HEK293 (cell line): Measurements from ENCODE around the gene CPNE8.
A peak's percentile ranks its signal among the peaks of the same experiment; 100 is the strongest.

ENCODE experiments used
- CTCF ChIA-PET: fragments of 350-600 bp; formaldehyde crosslinking; extraction: SDS; loops from one replicate; lab custom pipeline; 2021; ENCODE audit warnings: antibody characterized with exemption; lab: Yijun Ruan, JAX
- POLR2A ChIA-PET: fragments of 300-600 bp; formaldehyde crosslinking; extraction: SDS; loops from one replicate; lab custom pipeline; 2020; ENCODE audit warnings: antibody characterized with exemption, inconsistent platforms; lab: Yijun Ruan, JAX
- H3K27ac ChIP-seq: fragments of 200-500 bp; sonication (Bioruptor generic); 2 replicates; pipeline ENCODE4 v1.5.1; 2014; ENCODE audit warnings: low read depth, low read length, control low read depth, inconsistent platforms; ENCODE audit errors: extremely low read depth
- H3K36me3 ChIP-seq, 2 experiments: fragments of 200-500 bp in 1 of 2; sonication (Bioruptor generic) in 1 of 2; 1 replicate in 1 of 2; 2 replicates in 1 of 2; pipeline ENCODE4 v1.5.1; 2014 to 2017; ENCODE audit warnings: inconsistent platforms in 2 of 2, low read length in 2 of 2; ENCODE audit not compliant: control insufficient read depth in 2 of 2, insufficient read depth in 1 of 2
- H3K4me1 ChIP-seq: fragments of 200-500 bp; sonication (Bioruptor generic); 2 replicates; pipeline ENCODE4 v1.5.1; 2014; ENCODE audit warnings: mild to moderate bottlenecking, low read length, inconsistent platforms; ENCODE audit not compliant: control insufficient read depth, insufficient read depth
- H3K4me3 ChIP-seq: 2 replicates; pipeline ENCODE4 v1.5.1; 2011; ENCODE audit warnings: low read depth, mild to moderate bottlenecking, control low read depth, low read length, moderate library complexity
- H3K9me3 ChIP-seq: fragments of 200-500 bp; sonication (Bioruptor generic); 2 replicates; pipeline ENCODE4 v1.5.1; 2014; ENCODE audit warnings: low read depth, low read length, inconsistent platforms; ENCODE audit not compliant: control insufficient read depth, insufficient read depth
- ATF2 ChIP-seq: fragments of 450-650 bp; formaldehyde crosslinking; IDR thresholded peaks from 2 replicates; pipeline ENCODE4 v1.5.1; 2016; ENCODE audit warnings: missing biosample characterization, missing genetic modification characterization, low read depth
- PATZ1 ChIP-seq: fragments of 450-650 bp; formaldehyde crosslinking; IDR thresholded peaks from 2 replicates; pipeline ENCODE4 v1.5.1; 2016; ENCODE audit warnings: missing biosample characterization, missing genetic modification characterization
- PRDM10 ChIP-seq: fragments of 450-650 bp; formaldehyde crosslinking; IDR thresholded peaks from 2 replicates; pipeline ENCODE4 v1.5.1; 2016; ENCODE audit warnings: missing biosample characterization, missing genetic modification characterization
- SETDB1 ChIP-seq: IDR thresholded peaks from one replicate; pipeline ENCODE4 v1.6.1; 2017; ENCODE audit warnings: mild to moderate bottlenecking, low read length, moderate library complexity, mixed read lengths; ENCODE audit not compliant: insufficient read length
- ZBTB21 ChIP-seq: fragments of 450-650 bp; formaldehyde crosslinking; IDR thresholded peaks from 2 replicates; pipeline ENCODE4 v1.5.1; 2017; ENCODE audit warnings: missing biosample characterization, missing genetic modification characterization
- ZBTB44 ChIP-seq: fragments of 450-650 bp; IDR thresholded peaks from 2 replicates; pipeline ENCODE4 v1.5.1; 2018; ENCODE audit warnings: missing biosample characterization, mild to moderate bottlenecking, missing genetic modification characterization
- ZFP3 ChIP-seq: fragments of 450-650 bp; formaldehyde crosslinking; IDR thresholded peaks from 2 replicates; pipeline ENCODE4 v1.5.1; 2016; ENCODE audit warnings: low read depth, missing biosample characterization, missing genetic modification characterization
- ZNF2 ChIP-seq: fragments of 450-650 bp; formaldehyde crosslinking; IDR thresholded peaks from 2 replicates; pipeline ENCODE4 v1.5.1; 2016; ENCODE audit warnings: missing biosample characterization, missing genetic modification characterization
- ZNF202 ChIP-seq: fragments of 450-650 bp; formaldehyde crosslinking; IDR thresholded peaks from 2 replicates; pipeline ENCODE4 v1.5.1; 2016; ENCODE audit warnings: missing biosample characterization, missing genetic modification characterization, borderline replicate concordance
- ZNF266 ChIP-seq: fragments of 450-650 bp; formaldehyde crosslinking; IDR thresholded peaks from 2 replicates; pipeline ENCODE4 v1.5.1; 2016; ENCODE audit warnings: missing biosample characterization, missing genetic modification characterization, low read depth
- ZNF324 ChIP-seq: fragments of 450-650 bp; formaldehyde crosslinking; IDR thresholded peaks from 2 replicates; pipeline ENCODE4 v1.5.1; 2016; ENCODE audit warnings: missing biosample characterization, missing genetic modification characterization
- ZNF600 ChIP-seq: fragments of 450-650 bp; formaldehyde crosslinking; IDR thresholded peaks from 2 replicates; pipeline ENCODE4 v1.5.1; 2016; ENCODE audit warnings: missing biosample characterization, missing genetic modification characterization
- ZNF629 ChIP-seq: fragments of 450-650 bp; formaldehyde crosslinking; IDR thresholded peaks from 2 replicates; pipeline ENCODE4 v1.5.1; 2017; ENCODE audit warnings: missing biosample characterization, missing genetic modification characterization
- ZNF660 ChIP-seq: fragments of 450-650 bp; IDR thresholded peaks from 2 replicates; pipeline ENCODE4 v1.5.1; 2018; ENCODE audit warnings: missing biosample characterization, mild to moderate bottlenecking, missing genetic modification characterization

The CPNE8 gene

GRCh38 chr12:38890102-38890855, 15.1 kb downstream of the CPNE8 start (continued):
- TF ChIP-seq ZFP3: no peak
- no peak for TF ChIP-seq ZNF324
- TF ChIP-seq ZNF2 (tag by site-specific recombination): peak; percentile 45; the same call in 1 of the 2 replicates
- peak; percentile 40; the same call in 1 of the 2 replicates for TF ChIP-seq ZBTB44
- no peak for TF ChIP-seq ZNF266 (tag by site-specific recombination)
- TF ChIP-seq, all 188 proteins: peak for 57

- CTCF ChIA-PET: interaction anchor here (0.6 to 1.0 kb wide), 2 partner anchors 17 to 56 kb away, joined by 3 read pairs; partner anchors contain the start of gene CPNE8
- TF ChIP-seq ZNF600 (tag by site-specific recombination) (0 out of 2 replicates have a peak, but pooled peaks have one; percentile 30), ZNF202 (tag by site-specific recombination) (peak; percentile 99), ZNF629 (tag by site-specific recombination) (peak; percentile 38), SETDB1 (peak; percentile 9), PRDM10 (peak; percentile 45), ZBTB21 (tag by site-specific recombination) (peak; percentile 54; the same call in 1 of the 2 replicates), ATF2 (tag by site-specific recombination) (peak; percentile 87), PATZ1 (tag by site-specific recombination) (0 out of 2 replicates have a peak, but pooled peaks have one; percentile 4), ZNF660 (no peak), ZNF324 (no peak)
- TF ChIP-seq, all 188 proteins: peak for 8
- peaks cover 12% of the 10 kb centered on the region for H3K4me1 ChIP-seq
- H3K27ac ChIP-seq: no peak overlapping the region
- H3K4me3 ChIP-seq: no peak overlapping the region
- no peaks in the 10 kb centered on the region for H3K9me3 ChIP-seq
- H3K36me3 ChIP-seq: no peaks in the 10 kb centered on the region
- POLR2A ChIA-PET: no interaction called here
These were observed 16.0 kb downstream of the CPNE8 start for GRCh38 chr12:38889297-38889815.
